Esophagus muscularis mucosa (tissue), 4 donors: Measurements from ENCODE around the gene REV1.

Experiments used
- EP300 ChIP-seq: sonication (generic); formaldehyde crosslinking; IDR thresholded peaks from one replicate; pipeline ENCODE4 v1.6.1; 2017; ENCODE audit warnings: antibody characterized with exemption
- POLR2A ChIP-seq: fragments of 450-650 bp; IDR thresholded peaks from one replicate; pipeline ENCODE4 v1.6.1; 2017; ENCODE audit warnings: antibody characterized with exemption, moderate library complexity, mild to moderate bottlenecking, low read depth
- TF ChIP-seq, protein P1 (sequence below), 3 experiments: fragments of 200-600 bp in 2 of 3; fragments of 450-650 bp in 1 of 3; sonication (generic) in 2 of 3; IDR thresholded peaks; one replicate each; pipeline ENCODE4 v1.5.1; 2017 to 2019; ENCODE audit warnings: antibody characterized with exemption in 3 of 3, mild to moderate bottlenecking in 2 of 3, moderate library complexity in 1 of 3

DNA sequence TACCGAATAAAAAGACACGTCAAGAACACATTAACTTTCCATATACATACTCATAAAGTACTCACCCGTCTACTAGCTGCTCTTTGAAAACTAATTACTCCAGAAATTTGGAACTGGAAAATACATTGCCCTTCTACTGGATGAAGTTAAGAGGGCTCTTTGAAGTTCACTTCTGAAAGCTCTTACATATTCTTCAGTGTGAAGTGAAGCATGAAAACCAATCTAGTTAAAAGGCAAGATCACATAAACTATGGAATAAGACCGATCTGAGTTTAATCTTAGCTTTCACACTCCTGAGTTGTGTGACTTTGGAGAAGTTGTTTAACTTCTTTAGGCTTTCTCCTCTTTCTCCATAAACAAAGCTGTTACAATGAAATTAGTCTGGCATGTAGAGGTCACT is 38.5 kb downstream of the REV1 start:
- TF ChIP-seq, protein P1, sequence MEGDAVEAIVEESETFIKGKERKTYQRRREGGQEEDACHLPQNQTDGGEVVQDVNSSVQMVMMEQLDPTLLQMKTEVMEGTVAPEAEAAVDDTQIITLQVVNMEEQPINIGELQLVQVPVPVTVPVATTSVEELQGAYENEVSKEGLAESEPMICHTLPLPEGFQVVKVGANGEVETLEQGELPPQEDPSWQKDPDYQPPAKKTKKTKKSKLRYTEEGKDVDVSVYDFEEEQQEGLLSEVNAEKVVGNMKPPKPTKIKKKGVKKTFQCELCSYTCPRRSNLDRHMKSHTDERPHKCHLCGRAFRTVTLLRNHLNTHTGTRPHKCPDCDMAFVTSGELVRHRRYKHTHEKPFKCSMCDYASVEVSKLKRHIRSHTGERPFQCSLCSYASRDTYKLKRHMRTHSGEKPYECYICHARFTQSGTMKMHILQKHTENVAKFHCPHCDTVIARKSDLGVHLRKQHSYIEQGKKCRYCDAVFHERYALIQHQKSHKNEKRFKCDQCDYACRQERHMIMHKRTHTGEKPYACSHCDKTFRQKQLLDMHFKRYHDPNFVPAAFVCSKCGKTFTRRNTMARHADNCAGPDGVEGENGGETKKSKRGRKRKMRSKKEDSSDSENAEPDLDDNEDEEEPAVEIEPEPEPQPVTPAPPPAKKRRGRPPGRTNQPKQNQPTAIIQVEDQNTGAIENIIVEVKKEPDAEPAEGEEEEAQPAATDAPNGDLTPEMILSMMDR (IDR thresholded peaks at IDR 0.05) = no peak
- TF ChIP-seq EP300 = no peak
- no peak for TF ChIP-seq POLR2A
